A549 (cell line): ENCODE measurements around the gene BOC. TPM values are rescaled to one million over a fixed set of nuclear protein-coding genes. Genes with fewer than 3 reads are reported as not detected.

Experiments used
- ATAC-seq, 2 experiments: fragments of 200-7000 bp in 1 of 2; fragments of >200 bp in 1 of 2; cut with Nextera tagmentation in 1 of 2; cut with Tn5 transposase in 1 of 2; 3 replicates each; pipeline versions ENCODE4 v1.8.0 to v1.9.1; 2018 to 2020; ENCODE audit warnings: mild to moderate bottlenecking in 1 of 2, moderate library complexity in 1 of 2
- CTCF ChIA-PET: fragments of 300-600 bp; sonication (Branson Sonifier 250); formaldehyde crosslinking; extraction: SDS; loops from one replicate; lab custom pipeline; 2021; ENCODE audit warnings: antibody characterized with exemption, inconsistent platforms; lab: Yijun Ruan, JAX
- POLR2A ChIA-PET: fragments of 350-600 bp; formaldehyde crosslinking; extraction: SDS; loops from one replicate; lab custom pipeline; 2021; ENCODE audit warnings: antibody characterized with exemption, inconsistent platforms; lab: Yijun Ruan, JAX
- DNase-seq, 2 experiments: peaks; one replicate each; pipeline versions ENCODE4 v3.0.0 to v3.0.0-alpha.2; 2011 to 2016; ENCODE audit warnings: low read depth in 1 of 2, low spot score in 1 of 2
- FAIRE-seq: peaks from 2 replicates; lab custom pipeline; 2011; peaks lifted over from hg19 to GRCh38; lab: Jason Lieb, UNC
- H3K27ac ChIP-seq, 2 experiments: fragments of >200 bp; sonication (Bioruptor Twin); formaldehyde crosslinking; 3 replicates each; pipeline ENCODE4 v1.5.1; 2016 to 2017
- H3K4me1 ChIP-seq: fragments of >200 bp; sonication (Bioruptor Twin); formaldehyde crosslinking; 3 replicates; pipeline ENCODE4 v1.6.1; 2016
- H3K4me2 ChIP-seq: fragments of >200 bp; sonication (Bioruptor Twin); formaldehyde crosslinking; 3 replicates; pipeline ENCODE4 v1.6.1; 2016
- H3K4me3 ChIP-seq: fragments of >200 bp; sonication (Bioruptor Twin); formaldehyde crosslinking; 3 replicates; pipeline ENCODE4 v1.5.1; 2016
- H3K9me3 ChIP-seq: fragments of >200 bp; sonication (Bioruptor Twin); formaldehyde crosslinking; 3 replicates; pipeline ENCODE4 v1.6.1; 2016
- CHD2 ChIP-seq: fragments of 150-350 bp; IDR thresholded peaks from 2 replicates; pipeline ENCODE4 v1.6.1; 2014; ENCODE audit warnings: low read length; ENCODE audit not compliant: partially characterized antibody
- EHF ChIP-seq: fragments of 250-450 bp; sonication (Bioruptor Pico); IDR thresholded peaks from 2 replicates; pipeline ENCODE4 v1.5.0; 2020; ENCODE audit warnings: mild to moderate bottlenecking
- ESRRA ChIP-seq: fragments of 150-350 bp; IDR thresholded peaks from 2 replicates; pipeline ENCODE4 v1.6.1; 2014; ENCODE audit warnings: mild to moderate bottlenecking, low read length, borderline replicate concordance
- FOSB ChIP-seq: fragments of 250-450 bp; sonication (Bioruptor Pico); IDR thresholded peaks from 2 replicates; pipeline ENCODE4 v1.5.0; 2020; ENCODE audit warnings: mild to moderate bottlenecking, moderate library complexity
- HOXB13 ChIP-seq: fragments of 250-450 bp; sonication (Bioruptor Pico); IDR thresholded peaks from 2 replicates; pipeline ENCODE4 v1.5.0; 2020; ENCODE audit warnings: low read depth, mild to moderate bottlenecking, moderate library complexity
- JUN ChIP-seq, 2 experiments: fragments of >200 bp; sonication (Bioruptor Twin); formaldehyde crosslinking; IDR thresholded peaks; 2 replicates in 1 of 2; 3 replicates in 1 of 2; pipeline ENCODE4 v1.6.1; 2016 to 2017
- JUNB ChIP-seq: fragments of >200 bp; sonication (Bioruptor Twin); formaldehyde crosslinking; IDR thresholded peaks from 2 replicates; pipeline ENCODE4 v1.6.1; 2016
- KDM1A ChIP-seq: fragments of 200-600 bp; sonication (generic); IDR thresholded peaks from 2 replicates; pipeline ENCODE4 v1.6.1; 2016; ENCODE audit warnings: low read depth, mild to moderate bottlenecking
- MAFK ChIP-seq: fragments of 450-650 bp; IDR thresholded peaks from 2 replicates; pipeline ENCODE4 v1.6.1; 2014; ENCODE audit not compliant: partially characterized antibody
- MYC ChIP-seq: IDR thresholded peaks from 2 replicates; pipeline ENCODE4 v1.6.1; 2012; ENCODE audit warnings: mild to moderate bottlenecking, inconsistent platforms, low read length, improper control_type of control experiment, borderline replicate concordance
- PHF8 ChIP-seq: fragments of 200-600 bp; sonication (generic); IDR thresholded peaks from 2 replicates; pipeline ENCODE4 v1.6.1; 2016; ENCODE audit warnings: low read depth, mild to moderate bottlenecking, antibody characterized with exemption, moderate library complexity, borderline replicate concordance
- POLR2A ChIP-seq: IDR thresholded peaks from 2 replicates; pipeline ENCODE4 v1.6.1; 2012; ENCODE audit warnings: mild to moderate bottlenecking, low read length
- RAD21 ChIP-seq, 2 experiments: fragments of >200 bp in 1 of 2; sonication (Bioruptor Twin) in 1 of 2; formaldehyde crosslinking in 1 of 2; IDR thresholded peaks in 1 of 2; conservative IDR thresholded peaks in 1 of 2; 2 replicates in 1 of 2; 3 replicates in 1 of 2; pipeline ENCODE4 v1.6.1; 2012 to 2018; ENCODE audit warnings: inconsistent platforms in 1 of 2
- RNF2 ChIP-seq: fragments of 200-600 bp; sonication (generic); IDR thresholded peaks from 2 replicates; pipeline ENCODE4 v1.6.1; 2016; ENCODE audit warnings: low read depth, mild to moderate bottlenecking, antibody characterized with exemption, moderate library complexity, borderline replicate concordance
- TFCP2L1 ChIP-seq: fragments of 250-450 bp; sonication (Bioruptor Pico); IDR thresholded peaks from 2 replicates; pipeline ENCODE4 v1.5.0; 2021; ENCODE audit warnings: mild to moderate bottlenecking
- TP53 ChIP-seq: fragments of 250-450 bp; sonication (Bioruptor Pico); IDR thresholded peaks from 2 replicates; pipeline ENCODE4 v1.5.0; 2021; ENCODE audit warnings: mild to moderate bottlenecking, moderate library complexity
- ZC3H11A ChIP-seq: fragments of 450-650 bp; IDR thresholded peaks from 2 replicates; pipeline ENCODE4 v1.6.1; 2014; ENCODE audit warnings: antibody characterized with exemption, mild to moderate bottlenecking
- ZFP36 ChIP-seq: fragments of 450-650 bp; IDR thresholded peaks from 2 replicates; pipeline ENCODE4 v1.6.1; 2014; ENCODE audit warnings: borderline replicate concordance; ENCODE audit not compliant: partially characterized antibody
- ZNF302 ChIP-seq: fragments of 250-450 bp; sonication (Bioruptor Pico); IDR thresholded peaks from 2 replicates; pipeline ENCODE4 v1.9.0; 2021; ENCODE audit warnings: inconsistent platforms, mild to moderate bottlenecking, moderate library complexity
- ZSCAN20 ChIP-seq: fragments of 250-450 bp; sonication (Bioruptor Pico); IDR thresholded peaks from 2 replicates; pipeline ENCODE4 v1.8.0; 2022; ENCODE audit warnings: mild to moderate bottlenecking, moderate library complexity
- WGBS: methylation state at CpG from one replicate; pipeline ENCODE4 v1.1.6; 2017; ENCODE audit errors: missing lambda C conversion rate; 5-methylcytosine and 5-hydroxymethylcytosine counted together
- polyA plus RNA-seq, 4 experiments: library from polyadenylated mRNA; depleted of rRNA in 3 of 4; stranded (reverse); fragments of >200 nt; fragmentation: RNase III in 1 of 4; extraction: RNeasy Plus Mini Kit Qiagen cat#74134 plus additional on column Dnase treatment in 1 of 4; gene quantifications; 2 replicates in 3 of 4; 3 replicates in 1 of 4; pipeline ENCODE4 v1.2.3, GENCODE V29; 2011 to 2017
- TF ChIP-seq, protein P1 (sequence below): IDR thresholded peaks from 2 replicates; pipeline ENCODE4 v1.6.1; 2012
- TF ChIP-seq, protein P2 (sequence below): fragments of 200-600 bp; sonication (generic); IDR thresholded peaks from 2 replicates; pipeline ENCODE4 v1.6.1; 2016; ENCODE audit warnings: antibody characterized with exemption, mild to moderate bottlenecking, moderate library complexity
- TF ChIP-seq, protein P3 (sequence below): fragments of 450-650 bp; IDR thresholded peaks from 2 replicates; pipeline ENCODE4 v1.6.1; 2014; ENCODE audit warnings: antibody characterized with exemption
- TF ChIP-seq, protein P4 (sequence below): fragments of >200 bp; sonication (Bioruptor Twin); formaldehyde crosslinking; IDR thresholded peaks from 2 replicates; pipeline ENCODE4 v1.6.1; 2016

BOC gene
- polyA plus RNA-seq, 2 of the 4 experiments (the other 2 are of a cell fraction): 4.0 TPM

- no peak for TF ChIP-seq CHD2
- TF ChIP-seq, protein P1, sequence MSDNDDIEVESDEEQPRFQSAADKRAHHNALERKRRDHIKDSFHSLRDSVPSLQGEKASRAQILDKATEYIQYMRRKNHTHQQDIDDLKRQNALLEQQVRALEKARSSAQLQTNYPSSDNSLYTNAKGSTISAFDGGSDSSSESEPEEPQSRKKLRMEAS: no peak
- no peak for TF ChIP-seq KDM1A
- no peak for TF ChIP-seq EHF (CRISPR knock-in tag)
- no peak for TF ChIP-seq HOXB13
- no peak for TF ChIP-seq ZFP36
- no peak for TF ChIP-seq MYC
- no peak for TF ChIP-seq PHF8
- TF ChIP-seq MAFK: no peak
- TF ChIP-seq TFCP2L1 (CRISPR knock-in tag): no peak
- TF ChIP-seq, protein P2, sequence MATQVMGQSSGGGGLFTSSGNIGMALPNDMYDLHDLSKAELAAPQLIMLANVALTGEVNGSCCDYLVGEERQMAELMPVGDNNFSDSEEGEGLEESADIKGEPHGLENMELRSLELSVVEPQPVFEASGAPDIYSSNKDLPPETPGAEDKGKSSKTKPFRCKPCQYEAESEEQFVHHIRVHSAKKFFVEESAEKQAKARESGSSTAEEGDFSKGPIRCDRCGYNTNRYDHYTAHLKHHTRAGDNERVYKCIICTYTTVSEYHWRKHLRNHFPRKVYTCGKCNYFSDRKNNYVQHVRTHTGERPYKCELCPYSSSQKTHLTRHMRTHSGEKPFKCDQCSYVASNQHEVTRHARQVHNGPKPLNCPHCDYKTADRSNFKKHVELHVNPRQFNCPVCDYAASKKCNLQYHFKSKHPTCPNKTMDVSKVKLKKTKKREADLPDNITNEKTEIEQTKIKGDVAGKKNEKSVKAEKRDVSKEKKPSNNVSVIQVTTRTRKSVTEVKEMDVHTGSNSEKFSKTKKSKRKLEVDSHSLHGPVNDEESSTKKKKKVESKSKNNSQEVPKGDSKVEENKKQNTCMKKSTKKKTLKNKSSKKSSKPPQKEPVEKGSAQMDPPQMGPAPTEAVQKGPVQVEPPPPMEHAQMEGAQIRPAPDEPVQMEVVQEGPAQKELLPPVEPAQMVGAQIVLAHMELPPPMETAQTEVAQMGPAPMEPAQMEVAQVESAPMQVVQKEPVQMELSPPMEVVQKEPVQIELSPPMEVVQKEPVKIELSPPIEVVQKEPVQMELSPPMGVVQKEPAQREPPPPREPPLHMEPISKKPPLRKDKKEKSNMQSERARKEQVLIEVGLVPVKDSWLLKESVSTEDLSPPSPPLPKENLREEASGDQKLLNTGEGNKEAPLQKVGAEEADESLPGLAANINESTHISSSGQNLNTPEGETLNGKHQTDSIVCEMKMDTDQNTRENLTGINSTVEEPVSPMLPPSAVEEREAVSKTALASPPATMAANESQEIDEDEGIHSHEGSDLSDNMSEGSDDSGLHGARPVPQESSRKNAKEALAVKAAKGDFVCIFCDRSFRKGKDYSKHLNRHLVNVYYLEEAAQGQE: no peak
- TF ChIP-seq, protein P3, sequence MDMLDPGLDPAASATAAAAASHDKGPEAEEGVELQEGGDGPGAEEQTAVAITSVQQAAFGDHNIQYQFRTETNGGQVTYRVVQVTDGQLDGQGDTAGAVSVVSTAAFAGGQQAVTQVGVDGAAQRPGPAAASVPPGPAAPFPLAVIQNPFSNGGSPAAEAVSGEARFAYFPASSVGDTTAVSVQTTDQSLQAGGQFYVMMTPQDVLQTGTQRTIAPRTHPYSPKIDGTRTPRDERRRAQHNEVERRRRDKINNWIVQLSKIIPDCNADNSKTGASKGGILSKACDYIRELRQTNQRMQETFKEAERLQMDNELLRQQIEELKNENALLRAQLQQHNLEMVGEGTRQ: no peak
- TF ChIP-seq ZSCAN20 (CRISPR knock-in tag): no peak
- no peaks in the 10 kb centered on the region for H3K4me1 ChIP-seq
- no peak overlapping the region for H3K4me3 ChIP-seq
- POLR2A ChIA-PET: no interaction called here
- no peak for ATAC-seq
- H3K27ac ChIP-seq: no peak overlapping the region
- H3K4me2 ChIP-seq: no peak overlapping the region
- CTCF ChIA-PET: interaction anchor here (0.6 to 0.9 kb wide), 3 partner anchors 63 to 619 kb away, joined by 3 read pairs; no protein-coding TSS in a partner anchor
- FAIRE-seq: no peak
- WGBS: 35% methylated on average over 1 of the region's 1 CpG
- DNase-seq: no peak
- H3K9me3 ChIP-seq: peaks cover under 1% of the 10 kb centered on the region; the same call in 2 of the 3 replicates
Measured at GRCh38 chr3:113193719-113194118, 17.6 kb upstream of the BOC start.

DNA sequence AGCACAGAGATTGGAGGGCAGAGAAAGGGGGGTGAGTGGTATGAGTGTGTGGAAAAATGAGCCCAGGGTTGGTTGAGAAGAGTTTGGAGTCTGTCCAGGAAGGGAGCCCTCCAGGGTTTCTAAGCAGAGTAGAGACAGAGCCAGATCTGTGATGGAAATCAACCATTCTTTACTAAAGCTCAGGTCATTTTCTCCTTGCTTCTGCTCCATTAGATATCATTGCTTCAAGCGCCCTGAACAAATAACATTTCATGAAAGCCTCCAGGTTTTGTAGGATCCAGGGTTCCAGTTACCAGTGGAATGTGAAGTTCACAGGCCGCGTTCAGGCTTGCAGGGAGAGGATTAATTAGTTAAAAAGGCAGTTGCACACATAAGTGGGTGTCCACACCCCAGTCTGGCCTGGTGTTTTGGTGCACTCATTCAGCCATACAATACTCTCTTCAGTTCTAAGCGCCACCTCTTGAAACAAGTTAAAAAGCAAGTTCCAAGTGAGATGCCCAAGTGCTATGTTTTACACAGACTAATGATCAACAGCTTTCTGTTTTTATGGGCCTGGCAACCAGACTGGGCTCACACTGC lies 16.4 kb upstream of the BOC start:
- TF ChIP-seq JUNB (no peak), JUN (IDR thresholded peaks at IDR 0.05) (no peak), ESRRA (no peak), RNF2 (no peak), ZFP36 (no peak), MYC (no peak), ZNF302 (CRISPR knock-in tag) (no peak), FOSB (CRISPR knock-in tag) (no peak), POLR2A (no peak), ZC3H11A (no peak), TP53 (no peak), HOXB13 (no peak), MAFK (no peak), RAD21 (conservative IDR thresholded peaks at IDR 0.05 in 1 of 2, IDR thresholded peaks at IDR 0.05 in 1 of 2) (no peak)
- TF ChIP-seq, protein P4, sequence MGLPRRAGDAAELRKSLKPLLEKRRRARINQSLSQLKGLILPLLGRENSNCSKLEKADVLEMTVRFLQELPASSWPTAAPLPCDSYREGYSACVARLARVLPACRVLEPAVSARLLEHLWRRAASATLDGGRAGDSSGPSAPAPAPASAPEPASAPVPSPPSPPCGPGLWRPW: no peak
- TF ChIP-seq, protein P2: no peak
- TF ChIP-seq, all 56 proteins: peak for 0
- H3K4me3 ChIP-seq: no peak overlapping the region
- DNase-seq (no peak), FAIRE-seq (no peak), ATAC-seq (no peak)
- H3K4me1 ChIP-seq: no peaks in the 10 kb centered on the region
- no peak overlapping the region for H3K4me2 ChIP-seq
- no peak overlapping the region for H3K27ac ChIP-seq
- ChIA-PET CTCF (interaction anchor here (0.6 to 1.6 kb wide), 4 partner anchors 9 to 151 kb away, joined by 3 to 5 read pairs (median 4); no protein-coding TSS in a partner anchor), POLR2A (no interaction called here)
- H3K9me3 ChIP-seq: no peaks in the 10 kb centered on the region
- 79% methylated on average over 4 of the region's 4 CpGs for whole genome bisulfite sequencing
